Fibroblast of villous mesenchyme (primary cell): ENCODE data around the gene SPAG7. TPM values are rescaled to one million over a fixed set of nuclear protein-coding genes. Genes with fewer than 3 reads are reported as not detected.

Source experiments
- DNase-seq: peaks from one replicate; pipeline ENCODE4 v3.0.0-alpha.2; 2010; ENCODE audit warnings: low read depth
- H3K4me3 ChIP-seq: 2 replicates; pipeline ENCODE4 v1.5.1; 2011; ENCODE audit warnings: low read depth, mild to moderate bottlenecking, low read length
- total RNA-seq: library from RNA; depleted of rRNA; stranded (reverse); fragments of >200 nt; gene quantifications from 2 replicates; pipeline ENCODE4 v1.2.3, GENCODE V29; 2012
- TF ChIP-seq, protein P1 (sequence below): IDR thresholded peaks from 2 replicates; pipeline ENCODE4 v1.5.1; 2012; ENCODE audit warnings: low read depth, mild to moderate bottlenecking, low read length; ENCODE audit not compliant: insufficient read depth

Gene SPAG7, protein sequence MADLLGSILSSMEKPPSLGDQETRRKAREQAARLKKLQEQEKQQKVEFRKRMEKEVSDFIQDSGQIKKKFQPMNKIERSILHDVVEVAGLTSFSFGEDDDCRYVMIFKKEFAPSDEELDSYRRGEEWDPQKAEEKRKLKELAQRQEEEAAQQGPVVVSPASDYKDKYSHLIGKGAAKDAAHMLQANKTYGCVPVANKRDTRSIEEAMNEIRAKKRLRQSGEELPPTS
- 34.5 and 39.0 TPM in 2 replicates for total RNA-seq

DNA sequence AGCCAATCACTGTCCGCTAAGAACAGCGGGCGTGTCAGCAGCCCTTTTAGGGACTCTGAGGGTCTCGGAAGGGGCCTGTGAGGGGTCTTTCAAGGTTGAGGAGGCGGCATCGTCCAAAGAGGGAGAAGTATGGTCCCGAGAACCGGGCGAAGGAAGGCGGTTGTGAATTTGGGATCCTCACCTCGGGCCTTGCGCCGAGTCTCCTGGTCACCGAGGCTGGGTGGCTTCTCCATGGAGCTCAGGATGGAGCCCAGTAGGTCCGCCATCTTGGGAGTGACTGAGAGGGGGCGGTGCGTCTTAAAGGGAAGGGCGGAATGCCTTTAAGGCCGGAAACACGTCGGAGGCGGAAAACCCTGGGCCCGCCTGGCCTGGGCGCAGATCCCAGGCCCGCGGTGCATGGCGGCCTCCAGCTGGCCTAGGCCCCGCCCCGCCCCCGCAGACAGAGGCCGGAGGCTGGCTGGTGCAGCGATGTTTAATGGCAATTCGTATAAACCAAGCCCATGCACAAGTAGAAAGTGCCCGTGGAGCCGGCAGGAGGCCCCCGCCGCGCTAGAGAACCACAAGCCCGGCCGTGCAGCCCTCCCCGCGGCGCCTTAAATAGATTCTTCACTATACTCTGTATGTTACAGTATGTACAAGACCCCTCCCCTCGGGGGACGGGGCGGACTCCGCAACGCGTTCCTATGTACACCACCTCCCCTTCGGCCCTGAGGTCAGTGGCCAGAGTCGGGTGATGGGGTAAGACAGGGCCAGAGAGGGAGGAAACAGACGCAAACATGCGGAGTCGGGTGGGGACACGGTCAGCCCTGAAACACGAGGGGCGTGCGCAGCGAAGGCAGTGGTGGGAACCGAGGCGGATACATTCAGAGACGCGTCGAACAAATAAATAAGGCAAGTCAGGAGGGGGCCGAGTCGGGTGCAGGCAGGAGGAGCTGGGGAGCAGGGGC lies at the start of gene SPAG7:
Gene SPAG7, minus strand, starts transcription at position 279 of the 947 bp plus-strand sequence. Its CDS starts 13 bp downstream, at position 266.
- H3K4me3 ChIP-seq = peak within 1 kb of the TSS; percentile 94
- TF ChIP-seq, protein P1, sequence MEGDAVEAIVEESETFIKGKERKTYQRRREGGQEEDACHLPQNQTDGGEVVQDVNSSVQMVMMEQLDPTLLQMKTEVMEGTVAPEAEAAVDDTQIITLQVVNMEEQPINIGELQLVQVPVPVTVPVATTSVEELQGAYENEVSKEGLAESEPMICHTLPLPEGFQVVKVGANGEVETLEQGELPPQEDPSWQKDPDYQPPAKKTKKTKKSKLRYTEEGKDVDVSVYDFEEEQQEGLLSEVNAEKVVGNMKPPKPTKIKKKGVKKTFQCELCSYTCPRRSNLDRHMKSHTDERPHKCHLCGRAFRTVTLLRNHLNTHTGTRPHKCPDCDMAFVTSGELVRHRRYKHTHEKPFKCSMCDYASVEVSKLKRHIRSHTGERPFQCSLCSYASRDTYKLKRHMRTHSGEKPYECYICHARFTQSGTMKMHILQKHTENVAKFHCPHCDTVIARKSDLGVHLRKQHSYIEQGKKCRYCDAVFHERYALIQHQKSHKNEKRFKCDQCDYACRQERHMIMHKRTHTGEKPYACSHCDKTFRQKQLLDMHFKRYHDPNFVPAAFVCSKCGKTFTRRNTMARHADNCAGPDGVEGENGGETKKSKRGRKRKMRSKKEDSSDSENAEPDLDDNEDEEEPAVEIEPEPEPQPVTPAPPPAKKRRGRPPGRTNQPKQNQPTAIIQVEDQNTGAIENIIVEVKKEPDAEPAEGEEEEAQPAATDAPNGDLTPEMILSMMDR = no peak
- DNase-seq = peak; percentile 99

- TF ChIP-seq, protein P1 = no peak
- DNase-seq = no peak
- no peak overlapping the region for H3K4me3 ChIP-seq
These were observed 46.7 kb upstream of the SPAG7 start for GRCh38 chr17:5014357-5014756.

DNA sequence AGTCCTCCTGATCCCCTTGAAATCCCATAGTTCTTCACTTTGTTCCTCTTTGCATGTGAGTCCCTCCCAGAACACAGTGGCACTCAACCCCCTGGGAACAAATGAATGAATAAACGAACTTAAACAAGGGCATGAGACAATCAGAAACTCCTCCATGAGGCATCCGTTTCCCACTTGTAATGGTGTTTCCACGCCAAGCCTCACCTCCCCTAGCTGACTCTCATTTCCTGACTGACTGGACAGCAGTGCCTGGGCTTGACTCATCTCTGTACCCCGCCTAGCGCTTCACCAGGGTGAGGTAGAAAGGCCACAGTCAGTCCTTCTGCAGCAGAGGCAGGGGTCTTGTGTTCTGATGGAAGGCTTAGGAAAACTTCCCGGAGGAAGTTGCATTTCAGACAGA lies 44.3 kb upstream of the SPAG7 start:
- DNase-seq = no peak
- H3K4me3 ChIP-seq = no peak overlapping the region
- TF ChIP-seq, protein P1 = no peak

DNA sequence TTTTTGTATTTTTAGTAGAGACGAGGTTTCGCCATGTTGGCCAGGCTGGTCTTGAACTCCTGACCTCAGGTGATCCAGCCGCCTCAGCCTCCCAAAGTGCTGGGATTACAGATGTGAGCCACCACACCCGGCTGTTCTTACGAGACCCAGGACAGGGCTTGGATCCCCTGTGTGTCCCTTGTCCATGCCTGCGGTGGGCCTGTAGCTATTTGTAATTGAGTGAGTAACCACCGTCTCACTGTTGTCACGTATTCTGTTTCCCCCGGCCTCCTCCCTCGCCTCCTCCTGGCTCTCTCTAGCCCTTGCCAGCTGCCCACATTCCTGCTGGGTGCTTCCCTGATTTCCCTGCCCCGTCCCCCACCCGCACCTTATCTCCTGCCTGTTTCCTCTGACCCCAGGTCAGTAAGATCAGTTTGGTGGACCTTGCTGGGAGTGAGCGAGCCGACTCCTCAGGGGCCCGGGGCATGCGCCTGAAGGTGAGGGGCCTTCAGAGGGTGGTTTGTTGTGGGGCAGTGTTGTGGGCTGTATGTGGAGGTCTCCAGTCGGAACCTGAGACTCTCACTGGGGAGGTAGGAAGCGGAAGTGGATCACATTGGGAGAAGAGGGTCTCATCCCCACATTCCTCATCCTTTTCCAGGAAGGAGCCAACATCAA lies 35.7 kb upstream of the SPAG7 start:
- TF ChIP-seq, protein P1 = no peak
- no peak for DNase-seq

DNA sequence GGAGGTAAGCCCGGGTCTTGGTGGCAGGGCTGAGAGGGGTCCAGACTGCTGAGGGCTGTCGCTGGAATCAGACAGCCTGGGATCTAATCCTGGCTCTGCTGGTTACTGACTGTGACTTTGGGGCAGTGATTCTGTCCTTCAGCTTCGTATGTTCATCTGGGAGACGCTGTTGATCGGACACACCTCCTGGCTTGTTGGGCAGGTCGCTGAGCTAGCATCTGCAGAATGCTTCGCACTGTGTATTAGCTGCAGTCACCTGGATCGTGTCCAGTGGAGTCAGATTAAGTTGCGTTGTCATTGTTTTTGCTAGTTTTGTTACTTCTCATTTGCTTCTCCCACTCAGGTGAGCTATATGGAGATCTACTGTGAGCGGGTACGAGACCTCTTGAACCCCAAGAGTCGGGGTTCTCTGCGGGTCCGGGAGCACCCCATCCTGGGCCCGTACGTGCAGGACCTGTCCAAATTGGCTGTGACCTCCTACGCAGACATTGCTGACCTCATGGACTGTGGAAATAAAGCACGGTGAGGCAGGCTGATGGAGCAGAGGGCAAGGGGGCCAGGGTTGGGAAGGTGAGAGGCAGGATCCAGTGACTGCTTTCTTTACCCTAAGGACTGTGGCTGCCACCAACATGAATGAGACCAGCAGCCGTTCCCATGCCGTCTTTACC lies 34.6 kb upstream of the SPAG7 start:
- H3K4me3 ChIP-seq = no peak overlapping the region
- TF ChIP-seq, protein P1 = no peak
- no peak for DNase-seq

More for the DNA sequence above, 35.7 kb upstream of the SPAG7 start:
- H3K4me3 ChIP-seq = no peak overlapping the region

DNA sequence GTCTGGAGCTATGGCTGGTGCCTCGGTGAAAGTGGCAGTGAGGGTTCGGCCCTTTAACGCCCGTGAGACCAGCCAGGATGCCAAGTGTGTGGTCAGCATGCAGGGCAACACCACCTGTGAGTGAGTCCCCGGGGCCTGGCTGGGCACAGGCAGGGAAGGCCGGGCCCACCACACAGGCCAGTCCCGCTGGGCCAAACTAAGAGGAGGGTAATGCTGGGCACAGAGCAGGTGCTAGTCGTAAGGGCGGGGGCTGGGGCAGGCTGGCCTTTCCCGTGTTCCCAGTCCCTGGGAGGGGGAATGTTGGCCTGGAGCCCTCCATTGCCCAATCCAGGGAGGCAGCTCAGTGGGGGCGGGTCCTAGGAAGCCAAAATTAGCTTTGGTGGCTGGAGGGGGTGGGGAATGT lies 32.6 kb upstream of the SPAG7 start:
- peak; percentile 40 for DNase-seq
- TF ChIP-seq, protein P1 = no peak
- no peak overlapping the region for H3K4me3 ChIP-seq
